Naive thymus-derived CD8-positive, alpha-beta T cell (primary cell): Measurements from ENCODE around the gene MYO1C. TPM values are rescaled to one million over a fixed set of nuclear protein-coding genes. Genes with fewer than 3 reads are reported as not detected.
"Not testable (repeated sequence)": the region's sequence is repeated elsewhere in the genome, so short reads cannot be mapped to it uniquely, and the experiment has no call there.

Source experiments
- ATAC-seq, 2 donors: fragments of 150-1000 bp; cut with Tn5 transposase in 1 of 2; sonication (Bioruptor Pico), chemical (Tn5 transposase) in 1 of 2; 1 replicate in 1 of 2; 2 replicates in 1 of 2; pipeline ENCODE4 v1.10.0; 2021; ENCODE audit warnings: mild to moderate bottlenecking in 2 of 2, moderate library complexity in 2 of 2
- POLR2A ChIA-PET: fragments of 350-600 bp; sonication (Branson Sonifier 250); formaldehyde crosslinking; loops from one replicate; lab custom pipeline; 2021; ENCODE audit warnings: antibody characterized with exemption; lab: Charles Lee
- DNase-seq, 10 donors: peaks; one replicate each; pipeline versions ENCODE4 v3.0.0 to v3.0.0-alpha.2; 2020 to 2022
- H3K27ac Mint-ChIP-seq, 10 donors: one replicate each; pipeline ENCODE4 v1.8.0; 2020 to 2022; ENCODE audit warnings: mild to moderate bottlenecking in 10 of 10, mixed read lengths in 10 of 10, moderate library complexity in 4 of 10, inconsistent platforms in 1 of 10
- H3K27me3 Mint-ChIP-seq, 5 donors: one replicate each; pipeline ENCODE4 v1.8.0; 2021 to 2022; ENCODE audit warnings: mixed read lengths in 5 of 5
- H3K36me3 Mint-ChIP-seq, 3 donors: one replicate each; pipeline ENCODE4 v1.8.0; 2020 to 2022; ENCODE audit warnings: mixed read lengths in 3 of 3, mild to moderate bottlenecking in 2 of 3, inconsistent platforms in 1 of 3
- H3K4me1 Mint-ChIP-seq, 4 donors: one replicate each; pipeline ENCODE4 v1.8.0; 2021 to 2022; ENCODE audit warnings: mixed read lengths in 4 of 4
- H3K4me3 Mint-ChIP-seq, 10 donors: one replicate each; pipeline ENCODE4 v1.8.0; 2020 to 2022; ENCODE audit warnings: mild to moderate bottlenecking in 10 of 10, mixed read lengths in 10 of 10, moderate library complexity in 6 of 10, inconsistent platforms in 1 of 10
- H3K9me3 Mint-ChIP-seq, 9 donors: one replicate each; pipeline ENCODE4 v1.8.0; 2020 to 2022; ENCODE audit warnings: mixed read lengths in 9 of 9, mild to moderate bottlenecking in 3 of 9, inconsistent platforms in 1 of 9, moderate library complexity in 1 of 9
- polyA plus RNA-seq, 3 donors: library from polyadenylated mRNA; unstranded; fragments of 300-500 nt; fragmentation: Illumina TruSeq; gene quantifications; one replicate each; pipeline ENCODE4 v1.2.3, GENCODE V29; 2021
- total RNA-seq, 8 experiments: library from RNA in 2 of 8; stranded (reverse) in 2 of 8; gene quantifications; one replicate each; pipeline ENCODE4 v1.2.3 and lab custom pipeline; 2021 to 2026

MYO1C gene
- total and polyA plus RNA-seq, 5 experiments from 2014 or later, result 1.3 to 18.0 (median 1.5) TPM

GRCh38 chr17:1453694-1454093 lies 38.8 kb downstream of the MYO1C start:
- H3K27ac Mint-ChIP-seq, result peak overlapping the region in 8 of 10 donors; percentile 4 to 70 (median 42)
- not testable (repeated sequence) for DNase-seq, H3K9me3 Mint-ChIP-seq, H3K27me3 Mint-ChIP-seq, ATAC-seq
- peaks cover 0 to 22% (median 0%) of the 10 kb centered on the region in 3 donors for H3K36me3 Mint-ChIP-seq
- H3K4me1 Mint-ChIP-seq, result peaks cover 22 to 62% (median 51%) of the 10 kb centered on the region in 4 donors
- POLR2A ChIA-PET, result interaction anchor here (0.7 kb wide), 1 partner anchor 63 kb away, joined by 4 read pairs; the partner anchor contains the start of gene INPP5K
- H3K4me3 Mint-ChIP-seq, result peak overlapping the region; percentile 24 to 83 (median 60)

GRCh38 chr17:1452836-1453235 lies 39.6 kb downstream of the MYO1C start:
- no peaks in the 10 kb centered on the region for H3K9me3 Mint-ChIP-seq
- H3K27me3 Mint-ChIP-seq, result peaks cover 0 to 5% (median 0%) of the 10 kb centered on the region in 5 donors
- peaks cover 0 to 22% (median 0%) of the 10 kb centered on the region in 3 donors for H3K36me3 Mint-ChIP-seq
- H3K4me3 Mint-ChIP-seq, result peak overlapping the region in 5 of 10 donors; percentile 24 to 83 (median 59)
- H3K27ac Mint-ChIP-seq, result peak overlapping the region in 3 of 10 donors; percentile 25 to 36 (median 27)
- no peak for DNase-seq
- POLR2A ChIA-PET, result interaction anchor here (0.7 kb wide), 1 partner anchor 64 kb away, joined by 7 read pairs; no protein-coding TSS in a partner anchor
- H3K4me1 Mint-ChIP-seq, result peaks cover 22 to 69% (median 55%) of the 10 kb centered on the region in 4 donors
- no peak for ATAC-seq

GRCh38 chr17:1450261-1450660 lies 42.2 kb downstream of the MYO1C start:
- H3K4me3 Mint-ChIP-seq, ATAC-seq: not testable (repeated sequence)

GRCh38 chr17:1449412-1449967 lies 43.0 kb downstream of the MYO1C start:
- Mint-ChIP-seq H3K4me1 (peaks cover 27 to 79% (median 66%) of the 10 kb centered on the region in 4 donors), H3K27ac (peak overlapping the region in 3 of 10 donors; percentile 1 to 64 (median 49)), H3K27me3 (no peaks in the 10 kb centered on the region), H3K36me3 (peaks cover 0 to 32% (median 0%) of the 10 kb centered on the region in 3 donors), H3K9me3 (no peaks in the 10 kb centered on the region), H3K4me3 (peak overlapping the region in 1 of 10 donors; percentile 11)
- no peak for DNase-seq
- no peak for ATAC-seq
- POLR2A ChIA-PET, result interaction anchor here (2.0 kb wide), 1 partner anchor 13 kb away, joined by 6 read pairs; no protein-coding TSS in a partner anchor

More at GRCh38 chr17:1450261-1450660, 42.2 kb downstream of the MYO1C start:
- H3K27me3 Mint-ChIP-seq, DNase-seq, H3K9me3 Mint-ChIP-seq: not testable (repeated sequence)
- H3K36me3 Mint-ChIP-seq, result peaks cover 0 to 29% (median 0%) of the 10 kb centered on the region in 3 donors
- POLR2A ChIA-PET, result interaction anchor here (2.0 kb wide), 1 partner anchor 12 kb away, joined by 6 read pairs; no protein-coding TSS in a partner anchor
- H3K4me1 Mint-ChIP-seq, result peaks cover 26 to 82% (median 70%) of the 10 kb centered on the region in 4 donors
- H3K27ac Mint-ChIP-seq, result peak overlapping the region in 1 of 10 donors; percentile 64

GRCh38 chr17:1447052-1447451 lies 45.4 kb downstream of the MYO1C start:
- DNase-seq, result no peak
- H3K4me3 Mint-ChIP-seq, result peak overlapping the region in 6 of 10 donors; percentile 19 to 58 (median 36)
- H3K36me3 Mint-ChIP-seq, result peaks cover 0 to 30% (median 0%) of the 10 kb centered on the region in 3 donors
- H3K27me3 Mint-ChIP-seq, result no peaks in the 10 kb centered on the region
- H3K4me1 Mint-ChIP-seq, result peaks cover 19 to 57% (median 45%) of the 10 kb centered on the region in 4 donors
- H3K9me3 Mint-ChIP-seq, result no peaks in the 10 kb centered on the region
- H3K27ac Mint-ChIP-seq, result peak overlapping the region in 7 of 10 donors; percentile 43 to 72 (median 59)
- POLR2A ChIA-PET, result interaction anchor here (0.6 to 0.7 kb wide), 2 partner anchors 45 to 57 kb away, joined by 3 read pairs; partner anchors contain the start of gene MYO1C
- ATAC-seq, result no peak

GRCh38 chr17:1446201-1446600 lies 46.3 kb downstream of the MYO1C start:
- Mint-ChIP-seq H3K27ac (peak overlapping the region in 2 of 10 donors; percentile 22 to 52), H3K9me3 (no peaks in the 10 kb centered on the region), H3K4me1 (peaks cover 17 to 52% (median 43%) of the 10 kb centered on the region in 4 donors), H3K27me3 (no peaks in the 10 kb centered on the region), H3K36me3 (peaks cover 0 to 30% (median 0%) of the 10 kb centered on the region in 3 donors), H3K4me3 (peak overlapping the region in 2 of 10 donors; percentile 11 to 22)
- POLR2A ChIA-PET, result interaction anchor here (0.6 kb wide), 1 partner anchor 57 kb away, joined by 3 read pairs; no protein-coding TSS in a partner anchor
- DNase-seq, result no peak
- no peak for ATAC-seq

GRCh38 chr17:1445695-1446094 lies 46.8 kb downstream of the MYO1C start:
- peaks cover 0 to 30% (median 0%) of the 10 kb centered on the region in 3 donors for H3K36me3 Mint-ChIP-seq
- H3K27me3 Mint-ChIP-seq, ATAC-seq, DNase-seq, H3K9me3 Mint-ChIP-seq: not testable (repeated sequence)
- H3K4me1 Mint-ChIP-seq, result peaks cover 17 to 52% (median 43%) of the 10 kb centered on the region in 4 donors
- POLR2A ChIA-PET, result interaction anchor here (0.6 kb wide), 1 partner anchor 17 kb away, joined by 3 read pairs; no protein-coding TSS in a partner anchor
- H3K27ac Mint-ChIP-seq, result peak overlapping the region in 2 of 10 donors; percentile 6 to 75
- peak overlapping the region in 1 of 10 donors; percentile 22 for H3K4me3 Mint-ChIP-seq

GRCh38 chr17:1442721-1443120 lies 49.8 kb downstream of the MYO1C start:
- ATAC-seq, H3K27me3 Mint-ChIP-seq, H3K9me3 Mint-ChIP-seq, DNase-seq, POLR2A ChIA-PET, H3K4me3 Mint-ChIP-seq: not testable (repeated sequence)
- Mint-ChIP-seq H3K27ac (peak overlapping the region in 1 of 10 donors; percentile 49), H3K36me3 (peaks cover 0 to 28% (median 0%) of the 10 kb centered on the region in 3 donors), H3K4me1 (peaks cover 10 to 41% (median 35%) of the 10 kb centered on the region in 4 donors)

- DNase-seq (no peak), ATAC-seq (no peak)
- H3K4me1 Mint-ChIP-seq, result peaks cover 10 to 39% (median 31%) of the 10 kb centered on the region in 4 donors
- H3K36me3 Mint-ChIP-seq, result peaks cover 0 to 29% (median 0%) of the 10 kb centered on the region in 3 donors
- POLR2A ChIA-PET, result no interaction called here
- no peaks in the 10 kb centered on the region for H3K9me3 Mint-ChIP-seq
- no peak overlapping the region for H3K27ac Mint-ChIP-seq
- no peak overlapping the region for H3K4me3 Mint-ChIP-seq
- no peaks in the 10 kb centered on the region for H3K27me3 Mint-ChIP-seq
Measured at GRCh38 chr17:1442187-1442586, 50.3 kb downstream of the MYO1C start.

- Mint-ChIP-seq H3K27ac (peak overlapping the region in 1 of 10 donors; percentile 27), H3K27me3 (no peaks in the 10 kb centered on the region), H3K9me3 (no peaks in the 10 kb centered on the region), H3K4me1 (peaks cover 7 to 39% (median 27%) of the 10 kb centered on the region in 4 donors), H3K4me3 (no peak overlapping the region), H3K36me3 (peaks cover 0 to 39% (median 0%) of the 10 kb centered on the region in 3 donors)
- POLR2A ChIA-PET, result no interaction called here
- ATAC-seq (no peak), DNase-seq (no peak)
Measured at GRCh38 chr17:1440921-1441320, 51.6 kb downstream of the MYO1C start.

- Mint-ChIP-seq H3K4me3 (no peak overlapping the region), H3K4me1 (peaks cover 3 to 36% (median 22%) of the 10 kb centered on the region in 4 donors), H3K27ac (peak overlapping the region in 4 of 10 donors; percentile 12 to 72 (median 41)), H3K9me3 (no peaks in the 10 kb centered on the region), H3K36me3 (peaks cover 0 to 46% (median 2%) of the 10 kb centered on the region in 3 donors), H3K27me3 (no peaks in the 10 kb centered on the region)
- POLR2A ChIA-PET, result no interaction called here
- DNase-seq, result no peak
- no peak for ATAC-seq
Measured at GRCh38 chr17:1438593-1439083, 53.8 kb downstream of the MYO1C start.

GRCh38 chr17:1435326-1435725 lies 57.2 kb downstream of the MYO1C start:
- POLR2A ChIA-PET, result no interaction called here

More at GRCh38 chr17:1435326-1435725, 57.2 kb downstream of the MYO1C start:
- Mint-ChIP-seq H3K9me3 (no peaks in the 10 kb centered on the region), H3K27me3 (no peaks in the 10 kb centered on the region), H3K36me3 (peaks cover 0 to 58% (median 4%) of the 10 kb centered on the region in 3 donors), H3K27ac (peak overlapping the region in 2 of 10 donors; percentile 26 to 80), H3K4me3 (no peak overlapping the region), H3K4me1 (peaks cover 10 to 48% (median 31%) of the 10 kb centered on the region in 4 donors)
- DNase-seq, result no peak
- no peak for ATAC-seq
